Measurements from ENCODE around the gene TMPRSS9. TPM values are rescaled to one million over a fixed set of nuclear protein-coding genes. Genes with fewer than 3 reads are reported as not detected.

Gene TMPRSS9
- total RNA-seq, 1 experiment from 2014 or later = not detected

GRCh38 chr19:2331601-2332246, 28.3 kb upstream of the TMPRSS9 start:
- H3K27ac ChIP-seq (ENCODE audit: low read depth, low read length, poor library complexity, severe bottlenecking) = no peak overlapping the region
- intact Hi-C loops (cut with micrococcal nuclease; ENCODE audit: unreplicated experiment) = no loop called here
- ChIA-PET CTCF (no interaction called here), POLR2A (ENCODE audit: low non-redundant PET) (interaction anchor here (0.7 kb wide), 1 partner anchor 32 kb away, joined by 5 read pairs; no protein-coding TSS in a partner anchor)
- no peaks in the 10 kb centered on the region for H3K9me3 ChIP-seq (ENCODE audit: low read depth, low read length, poor library complexity, severe bottlenecking)
- no peaks in the 10 kb centered on the region for H3K27me3 ChIP-seq (replicated peaks; ENCODE audit: insufficient read depth, low read depth, low read length, poor library complexity)
- H3K36me3 ChIP-seq (ENCODE audit: insufficient read depth, low read length, poor library complexity, severe bottlenecking) = no peaks in the 10 kb centered on the region
- TF ChIP-seq EZH2 (IDR thresholded peaks at IDR 0.05; ENCODE audit: borderline replicate concordance, low read depth, low read length, poor library complexity, severe bottlenecking) (no peak), CTCF (conservative IDR thresholded peaks at IDR 0.05; ENCODE audit: low read depth, low read length) (no peak)
- BruUV-seq (replicated peaks) = no TSS peak
- DNase-seq (ENCODE audit: low spot score) = no peak
- peaks cover 29% of the 10 kb centered on the region for H3K4me1 ChIP-seq (ENCODE audit: insufficient read depth, low read length, poor library complexity, severe bottlenecking)
- H3K4me3 ChIP-seq (ENCODE audit: low read depth, low read length, poor library complexity, severe bottlenecking) = no peak overlapping the region

- Histone ChIP-seq H3K27me3 (replicated peaks; ENCODE audit: insufficient read depth, low read depth, low read length, poor library complexity) (no peaks in the 10 kb centered on the region), H3K9me3 (ENCODE audit: low read depth, low read length, poor library complexity, severe bottlenecking) (no peaks in the 10 kb centered on the region), H3K36me3 (ENCODE audit: insufficient read depth, low read length, poor library complexity, severe bottlenecking) (no peaks in the 10 kb centered on the region), H3K4me3 (ENCODE audit: low read depth, low read length, poor library complexity, severe bottlenecking) (no peak overlapping the region), H3K27ac (ENCODE audit: low read depth, low read length, poor library complexity, severe bottlenecking) (no peak overlapping the region), H3K4me1 (ENCODE audit: insufficient read depth, low read length, poor library complexity, severe bottlenecking) (peaks cover 22% of the 10 kb centered on the region)
- ChIA-PET CTCF (no interaction called here), POLR2A (ENCODE audit: low non-redundant PET) (no interaction called here)
- no TSS peak for BruUV-seq (replicated peaks)
- DNase-seq (ENCODE audit: low spot score) = peak; percentile 36
- no peak for TF ChIP-seq CTCF (conservative IDR thresholded peaks at IDR 0.05; ENCODE audit: low read depth, low read length)
- TF ChIP-seq EZH2 (IDR thresholded peaks at IDR 0.05; ENCODE audit: borderline replicate concordance, low read depth, low read length, poor library complexity, severe bottlenecking) = no peak
- intact Hi-C loops (cut with micrococcal nuclease; ENCODE audit: unreplicated experiment) = no loop called here
Measured at GRCh38 chr19:2332341-2333026, 27.6 kb upstream of the TMPRSS9 start.

- BruUV-seq (replicated peaks) = no TSS peak
- no peaks in the 10 kb centered on the region for H3K27me3 ChIP-seq (replicated peaks; ENCODE audit: insufficient read depth, low read depth, low read length, poor library complexity)
- peaks cover 21% of the 10 kb centered on the region for H3K4me1 ChIP-seq (ENCODE audit: insufficient read depth, low read length, poor library complexity, severe bottlenecking)
- CTCF ChIA-PET = no interaction called here
- POLR2A ChIA-PET (ENCODE audit: low non-redundant PET) = no interaction called here
- DNase-seq (ENCODE audit: low spot score) = no peak
- H3K36me3 ChIP-seq (ENCODE audit: insufficient read depth, low read length, poor library complexity, severe bottlenecking) = no peaks in the 10 kb centered on the region
- no peak for TF ChIP-seq EZH2 (IDR thresholded peaks at IDR 0.05; ENCODE audit: borderline replicate concordance, low read depth, low read length, poor library complexity, severe bottlenecking)
- no peak for TF ChIP-seq CTCF (conservative IDR thresholded peaks at IDR 0.05; ENCODE audit: low read depth, low read length)
- no peak overlapping the region for H3K27ac ChIP-seq (ENCODE audit: low read depth, low read length, poor library complexity, severe bottlenecking)
- intact Hi-C loops (cut with micrococcal nuclease; ENCODE audit: unreplicated experiment) = no loop called here
- no peaks in the 10 kb centered on the region for H3K9me3 ChIP-seq (ENCODE audit: low read depth, low read length, poor library complexity, severe bottlenecking)
- H3K4me3 ChIP-seq (ENCODE audit: low read depth, low read length, poor library complexity, severe bottlenecking) = no peak overlapping the region
Measured at GRCh38 chr19:2333027-2333806, 26.8 kb upstream of the TMPRSS9 start.
